PFSK-1 (cell line): Measurements from ENCODE around the gene SLC22A23.

Source experiments
- POLR2AphosphoS5 ChIP-seq: IDR thresholded peaks from 2 replicates; pipeline ENCODE4 v1.6.1; 2012; ENCODE audit warnings: low read depth, mild to moderate bottlenecking, control low read depth, low read length, moderate library complexity
- TAF1 ChIP-seq: IDR thresholded peaks from 2 replicates; pipeline ENCODE4 v1.6.1; 2012; ENCODE audit warnings: low read length, control low read depth, borderline replicate concordance; ENCODE audit not compliant: insufficient read depth

GRCh38 chr6:3455569-3456394, 1.1 kb downstream of the SLC22A23 start:
- TF ChIP-seq POLR2AphosphoS5 (no peak), TAF1 (no peak)
